ENCODE data around the gene CCDC86.

The CCDC86 gene

GRCh38 chr11:60874421-60875365 is 32.8 kb downstream of the CCDC86 start:
- H3K4me1 Mint-ChIP-seq: no peaks in the 10 kb centered on the region
- H3K36me3 Mint-ChIP-seq: peaks cover 5 to 8% of the 10 kb centered on the region in 2 donors
- no peak overlapping the region for H3K4me3 Mint-ChIP-seq
- H3K9me3 Mint-ChIP-seq: no peaks in the 10 kb centered on the region
- no peak for ATAC-seq (replicated peaks)
- DNase-seq: no peak
- no peak overlapping the region for H3K27ac Mint-ChIP-seq
- H3K27me3 Mint-ChIP-seq: peaks cover 0 to under 1% of the 10 kb centered on the region in 2 donors

GRCh38 chr11:60875366-60876167 is 33.7 kb downstream of the CCDC86 start:
- no peak overlapping the region for H3K27ac Mint-ChIP-seq

GRCh38 chr11:60876168-60876485 is 34.2 kb downstream of the CCDC86 start:
- DNase-seq: no peak
- H3K36me3 Mint-ChIP-seq: peaks cover 11 to 12% of the 10 kb centered on the region in 2 donors
- no peak overlapping the region for H3K27ac Mint-ChIP-seq
- H3K4me1 Mint-ChIP-seq: no peaks in the 10 kb centered on the region
- H3K9me3 Mint-ChIP-seq: no peaks in the 10 kb centered on the region
- no peak for ATAC-seq (replicated peaks)
- H3K4me3 Mint-ChIP-seq: no peak overlapping the region
- no peaks in the 10 kb centered on the region for H3K27me3 Mint-ChIP-seq

More at GRCh38 chr11:60875366-60876167, 33.7 kb downstream of the CCDC86 start:
- no peak overlapping the region for H3K4me3 Mint-ChIP-seq
- H3K36me3 Mint-ChIP-seq: peaks cover 5 to 10% of the 10 kb centered on the region in 2 donors
- DNase-seq (no peak), ATAC-seq (replicated peaks) (no peak)
- no peaks in the 10 kb centered on the region for H3K4me1 Mint-ChIP-seq
- no peaks in the 10 kb centered on the region for H3K9me3 Mint-ChIP-seq
- no peaks in the 10 kb centered on the region for H3K27me3 Mint-ChIP-seq

GRCh38 chr11:60878245-60879101 is 36.6 kb downstream of the CCDC86 start:
- ATAC-seq (replicated peaks) (no peak), DNase-seq (no peak)
- Mint-ChIP-seq H3K36me3 (peaks cover 24 to 33% of the 10 kb centered on the region in 2 donors), H3K4me1 (no peaks in the 10 kb centered on the region), H3K4me3 (no peak overlapping the region), H3K27me3 (no peaks in the 10 kb centered on the region), H3K9me3 (no peaks in the 10 kb centered on the region), H3K27ac (no peak overlapping the region)

GRCh38 chr11:60879104-60879503 is 37.2 kb downstream of the CCDC86 start:
- Mint-ChIP-seq H3K9me3 (no peaks in the 10 kb centered on the region), H3K4me1 (no peaks in the 10 kb centered on the region), H3K27ac (no peak overlapping the region), H3K36me3 (peaks cover 29 to 39% of the 10 kb centered on the region in 2 donors), H3K27me3 (no peaks in the 10 kb centered on the region), H3K4me3 (no peak overlapping the region)
- no peak for ATAC-seq (replicated peaks)
- no peak for DNase-seq

GRCh38 chr11:60879971-60880588 is 38.2 kb downstream of the CCDC86 start:
- H3K27ac Mint-ChIP-seq: no peak overlapping the region

GRCh38 chr11:60880643-60881282 is 38.9 kb downstream of the CCDC86 start:
- DNase-seq (no peak), ATAC-seq (replicated peaks) (no peak)
- Mint-ChIP-seq H3K4me1 (no peaks in the 10 kb centered on the region), H3K27ac (no peak overlapping the region), H3K27me3 (no peaks in the 10 kb centered on the region), H3K4me3 (no peak overlapping the region), H3K9me3 (no peaks in the 10 kb centered on the region), H3K36me3 (peaks cover 26 to 52% of the 10 kb centered on the region in 2 donors)

More at GRCh38 chr11:60879971-60880588, 38.2 kb downstream of the CCDC86 start:
- DNase-seq (no peak), ATAC-seq (replicated peaks) (no peak)
- Mint-ChIP-seq H3K9me3 (no peaks in the 10 kb centered on the region), H3K27me3 (no peaks in the 10 kb centered on the region), H3K4me3 (no peak overlapping the region), H3K36me3 (peaks cover 26 to 46% of the 10 kb centered on the region in 2 donors), H3K4me1 (no peaks in the 10 kb centered on the region)

GRCh38 chr11:60887556-60887955 is 45.6 kb downstream of the CCDC86 start:
- peak; percentile 12 for DNase-seq

GRCh38 chr11:60889869-60890311 is 48.0 kb downstream of the CCDC86 start:
- Mint-ChIP-seq H3K36me3 (peaks cover 32 to 65% of the 10 kb centered on the region in 2 donors), H3K27ac (peak overlapping the region; percentile 38), H3K4me1 (peaks cover 4 to 7% of the 10 kb centered on the region in 2 donors), H3K27me3 (no peaks in the 10 kb centered on the region), H3K9me3 (no peaks in the 10 kb centered on the region), H3K4me3 (no peak overlapping the region)
- no peak for ATAC-seq (replicated peaks)
- DNase-seq: no peak

More at GRCh38 chr11:60887556-60887955, 45.6 kb downstream of the CCDC86 start:
- peak; percentile 94 to 95 for ATAC-seq (replicated peaks)
- no peak overlapping the region for H3K4me3 Mint-ChIP-seq
- H3K9me3 Mint-ChIP-seq: no peaks in the 10 kb centered on the region
- peaks cover 0 to 3% of the 10 kb centered on the region in 2 donors for H3K4me1 Mint-ChIP-seq
- H3K27ac Mint-ChIP-seq: no peak overlapping the region
- peaks cover 32 to 74% of the 10 kb centered on the region in 2 donors for H3K36me3 Mint-ChIP-seq
- H3K27me3 Mint-ChIP-seq: no peaks in the 10 kb centered on the region

GRCh38 chr11:60890696-60891095 is 48.8 kb downstream of the CCDC86 start:
- Mint-ChIP-seq H3K4me1 (peaks cover 4 to 7% of the 10 kb centered on the region in 2 donors), H3K9me3 (no peaks in the 10 kb centered on the region), H3K27me3 (no peaks in the 10 kb centered on the region), H3K27ac (no peak overlapping the region), H3K36me3 (peaks cover 39 to 64% of the 10 kb centered on the region in 2 donors), H3K4me3 (no peak overlapping the region)
- ATAC-seq (replicated peaks) (no peak), DNase-seq (no peak)

GRCh38 chr11:60891103-60891741 is 49.3 kb downstream of the CCDC86 start:
- DNase-seq (no peak), ATAC-seq (replicated peaks) (no peak)
- peak overlapping the region; percentile 42 for H3K27ac Mint-ChIP-seq
- no peak overlapping the region for H3K4me3 Mint-ChIP-seq
- H3K36me3 Mint-ChIP-seq: peaks cover 40 to 62% of the 10 kb centered on the region in 2 donors
- H3K27me3 Mint-ChIP-seq: no peaks in the 10 kb centered on the region
- H3K4me1 Mint-ChIP-seq: peaks cover 4 to 7% of the 10 kb centered on the region in 2 donors
- no peaks in the 10 kb centered on the region for H3K9me3 Mint-ChIP-seq

- no peaks in the 10 kb centered on the region for H3K27me3 Mint-ChIP-seq
- peaks cover 18 to 19% of the 10 kb centered on the region in 2 donors for H3K4me1 Mint-ChIP-seq
- no peak overlapping the region for H3K27ac Mint-ChIP-seq
- H3K4me3 Mint-ChIP-seq: no peak overlapping the region
- H3K36me3 Mint-ChIP-seq: peaks cover 46 to 72% of the 10 kb centered on the region in 2 donors
- ATAC-seq (replicated peaks) (no peak), DNase-seq (no peak)
- no peaks in the 10 kb centered on the region for H3K9me3 Mint-ChIP-seq
Measured at GRCh38 chr11:60895687-60896086, 53.8 kb downstream of the CCDC86 start.

- no peak for DNase-seq
- H3K9me3 Mint-ChIP-seq: no peaks in the 10 kb centered on the region
- H3K36me3 Mint-ChIP-seq: peaks cover 42 to 67% of the 10 kb centered on the region in 2 donors
- no peaks in the 10 kb centered on the region for H3K27me3 Mint-ChIP-seq
- peaks cover 19 to 20% of the 10 kb centered on the region in 2 donors for H3K4me1 Mint-ChIP-seq
- no peak for ATAC-seq (replicated peaks)
- peak overlapping the region in 1 of 2 donors; percentile 19 for H3K4me3 Mint-ChIP-seq
- no peak overlapping the region for H3K27ac Mint-ChIP-seq
Measured at GRCh38 chr11:60897496-60897895, 55.6 kb downstream of the CCDC86 start.
